ENCODE data around the gene FGFRL1. TPM values are rescaled to one million over a fixed set of nuclear protein-coding genes. Genes with fewer than 3 reads are reported as not detected.

The FGFRL1 gene
- total RNA-seq, 1 experiment from 2014 or later = 26.1 TPM

DNA sequence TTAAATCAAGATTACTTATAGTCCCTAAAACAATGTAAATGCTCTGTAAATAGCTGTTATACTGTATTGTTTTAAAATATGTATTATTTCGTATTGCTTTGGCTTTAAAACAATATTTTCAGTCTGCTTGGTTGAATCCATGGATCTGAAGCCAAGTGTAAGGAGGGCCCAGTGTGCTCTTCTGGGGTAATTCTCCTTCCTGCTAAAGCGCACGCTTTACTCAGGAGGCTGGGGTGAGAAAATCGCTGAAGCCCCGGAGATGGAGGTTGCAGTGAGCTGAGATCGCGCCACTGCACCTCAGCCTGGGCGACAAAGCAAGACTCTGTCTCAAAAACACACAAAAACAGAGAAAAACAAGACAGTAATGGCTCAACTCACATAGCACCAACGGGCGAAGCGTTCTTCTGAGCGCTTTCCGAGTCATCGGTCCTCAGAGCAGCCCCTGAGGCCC lies 25.0 kb upstream of the FGFRL1 start:
- Histone ChIP-seq H3T11ph (ENCODE audit: low read length) (no peak overlapping the region), H4K5ac (ENCODE audit: insufficient read length, low read depth, low read length) (no peak overlapping the region), H2BK20ac (ENCODE audit: low read depth, low read length, poor library complexity, severe bottlenecking) (no peak overlapping the region), H3K56ac (ENCODE audit: insufficient read length, low read depth, low read length) (no peak overlapping the region), H2BK120ac (ENCODE audit: low read depth, low read length, poor library complexity, severe bottlenecking) (no peak overlapping the region), H4K20me1 (ENCODE audit: control insufficient read depth, insufficient read depth, insufficient read length) (no peaks in the 10 kb centered on the region), H3K23ac (ENCODE audit: insufficient read length, low read depth, low read length) (no peak overlapping the region), H3K23me2 (ENCODE audit: insufficient read length, low read depth, low read length, poor library complexity, severe bottlenecking) (peaks cover 3% of the 10 kb centered on the region), H2BK15ac (ENCODE audit: low read depth, low read length) (no peak overlapping the region), H2BK12ac (ENCODE audit: insufficient read length, low read depth, low read length) (no peak overlapping the region), H4K8ac (replicated peaks; ENCODE audit: insufficient read length, low read depth, low read length) (no peak overlapping the region), H3K4me2 (ENCODE audit: insufficient read depth, insufficient read length, low read length) (peak overlapping the region; percentile 78), H3K4me1 (ENCODE audit: insufficient read depth, low read length) (peaks cover 3% of the 10 kb centered on the region; the same call in 1 of the 2 replicates), H2AK5ac (ENCODE audit: insufficient read length, low read length) (no peak overlapping the region), H2BK5ac (ENCODE audit: insufficient read length, low read length) (no peak overlapping the region), H3K27me3 (ENCODE audit: insufficient read depth, low read length) (no peaks in the 10 kb centered on the region; the same call in 1 of the 2 replicates), H3K4ac (ENCODE audit: low read depth, low read length) (no peak overlapping the region), H3K79me1 (ENCODE audit: insufficient read depth, low read depth, low read length, poor library complexity, severe bottlenecking) (no peaks in the 10 kb centered on the region), H2AFZ (ENCODE audit: low read length) (no peak overlapping the region), H3K9me3 (ENCODE audit: control insufficient read depth, low read depth, low read length) (no peaks in the 10 kb centered on the region), H3K14ac (ENCODE audit: insufficient read depth, low read length) (peak overlapping the region; percentile 30), H4K91ac (ENCODE audit: insufficient read length, low read depth, low read length) (no peak overlapping the region), H3K9ac (ENCODE audit: extremely low read depth, insufficient read length, low read length) (peak overlapping the region; percentile 4), H3K18ac (ENCODE audit: insufficient read length, low read depth, low read length) (no peak overlapping the region), H3K79me2 (ENCODE audit: insufficient read depth, low read length) (no peaks in the 10 kb centered on the region), H3K27ac (ENCODE audit: insufficient read length, low read depth, low read length) (no peak overlapping the region)
- no peak overlapping the region for H3K27ac Mint-ChIP-seq
- H3K9me3 Mint-ChIP-seq = 0 out of 5 replicates have a peak, but pooled peaks cover 0 to 4% of the 10 kb centered on the region in 2 experiments
- TF ChIP-seq, protein P1, sequence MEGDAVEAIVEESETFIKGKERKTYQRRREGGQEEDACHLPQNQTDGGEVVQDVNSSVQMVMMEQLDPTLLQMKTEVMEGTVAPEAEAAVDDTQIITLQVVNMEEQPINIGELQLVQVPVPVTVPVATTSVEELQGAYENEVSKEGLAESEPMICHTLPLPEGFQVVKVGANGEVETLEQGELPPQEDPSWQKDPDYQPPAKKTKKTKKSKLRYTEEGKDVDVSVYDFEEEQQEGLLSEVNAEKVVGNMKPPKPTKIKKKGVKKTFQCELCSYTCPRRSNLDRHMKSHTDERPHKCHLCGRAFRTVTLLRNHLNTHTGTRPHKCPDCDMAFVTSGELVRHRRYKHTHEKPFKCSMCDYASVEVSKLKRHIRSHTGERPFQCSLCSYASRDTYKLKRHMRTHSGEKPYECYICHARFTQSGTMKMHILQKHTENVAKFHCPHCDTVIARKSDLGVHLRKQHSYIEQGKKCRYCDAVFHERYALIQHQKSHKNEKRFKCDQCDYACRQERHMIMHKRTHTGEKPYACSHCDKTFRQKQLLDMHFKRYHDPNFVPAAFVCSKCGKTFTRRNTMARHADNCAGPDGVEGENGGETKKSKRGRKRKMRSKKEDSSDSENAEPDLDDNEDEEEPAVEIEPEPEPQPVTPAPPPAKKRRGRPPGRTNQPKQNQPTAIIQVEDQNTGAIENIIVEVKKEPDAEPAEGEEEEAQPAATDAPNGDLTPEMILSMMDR (conservative IDR thresholded peaks at IDR 0.05) = no peak
- DNase-seq = no peak
- peaks cover 39% of the 10 kb centered on the region for H3K27me3 Mint-ChIP-seq (ENCODE audit: low read depth)
- peaks cover 11 to 13% of the 10 kb centered on the region in 2 experiments for H3K4me1 Mint-ChIP-seq
- H3K36me3 Mint-ChIP-seq (ENCODE audit: insufficient read depth in 1 of 3, low read depth in 3 of 3) = no peaks in the 10 kb centered on the region
- no CpG with 5 or more reads among the region's 14 CpGs for WGBS (ENCODE audit: extremely low coverage, insufficient read length, low lambda C conversion rate)
- H3K4me3 Mint-ChIP-seq = peak overlapping the region; percentile 75 to 89

Data from H9 (cell line).